Daoy (cell line): ENCODE measurements around the gene SEBOX. TPM values are rescaled to one million over a fixed set of nuclear protein-coding genes. Genes with fewer than 3 reads are reported as not detected.

Source experiments
- DNase-seq: peaks from one replicate; pipeline ENCODE4 v3.0.0-alpha.2; 2015; ENCODE audit warnings: low read depth
- total RNA-seq: library from RNA; depleted of rRNA; stranded (reverse); fragments of >200 nt; shearing (Covaris generic); gene quantifications from 2 replicates; pipeline ENCODE4 v1.2.3, GENCODE V29; 2014; rRNA removed

The SEBOX gene
- total RNA-seq, result not detected in 2 replicates

- DNase-seq, result no peak
Measured at GRCh38 chr17:28364665-28365363, at the start of gene SEBOX. TSS of gene SEBOX (minus strand) at chr17:28365199. CDS start at chr17:28365151, 48 bp downstream.

- no peak for DNase-seq
Measured at GRCh38 chr17:28413804-28414203, 48.8 kb upstream of the SEBOX start.

GRCh38 chr17:28412099-28412498 lies 47.1 kb upstream of the SEBOX start:
- DNase-seq, result no peak

GRCh38 chr17:28407974-28408306 lies 42.9 kb upstream of the SEBOX start:
- DNase-seq, result no peak

- no peak for DNase-seq
Measured at GRCh38 chr17:28407130-28407973, 42.4 kb upstream of the SEBOX start.

GRCh38 chr17:28406473-28406814 lies 41.4 kb upstream of the SEBOX start:
- no peak for DNase-seq

- peak; percentile 51 for DNase-seq
Measured at GRCh38 chr17:28405632-28406472, 40.9 kb upstream of the SEBOX start, which contains the start of gene SLC46A1. TSS of gene SLC46A1 (minus strand) at chr17:28406212. CDS start at chr17:28406114, 98 bp downstream.

- no peak for DNase-seq
Measured at GRCh38 chr17:28404812-28405570, 40.0 kb upstream of the SEBOX start.

- DNase-seq, result no peak
Measured at GRCh38 chr17:28404461-28404811, 39.4 kb upstream of the SEBOX start.

GRCh38 chr17:28404007-28404406 lies 39.0 kb upstream of the SEBOX start:
- DNase-seq, result no peak

- DNase-seq, result no peak
Measured at GRCh38 chr17:28402844-28403243, 37.8 kb upstream of the SEBOX start.

- DNase-seq, result no peak
Measured at GRCh38 chr17:28402224-28402630, 37.2 kb upstream of the SEBOX start.

- no peak for DNase-seq
Measured at GRCh38 chr17:28399808-28400207, 34.8 kb upstream of the SEBOX start.

GRCh38 chr17:28398280-28398981 lies 33.4 kb upstream of the SEBOX start:
- no peak for DNase-seq

- no peak for DNase-seq
Measured at GRCh38 chr17:28397687-28398279, 32.8 kb upstream of the SEBOX start.

GRCh38 chr17:28397275-28397674 lies 32.3 kb upstream of the SEBOX start:
- no peak for DNase-seq

- DNase-seq, result peak; percentile 26
Measured at GRCh38 chr17:28396635-28397239, 31.7 kb upstream of the SEBOX start.

- no peak for DNase-seq
Measured at GRCh38 chr17:28395968-28396367, 31.0 kb upstream of the SEBOX start.

GRCh38 chr17:28395426-28395825 lies 30.4 kb upstream of the SEBOX start:
- DNase-seq, result no peak
